ENCODE data around the gene PLGRKT. TPM values are rescaled to one million over a fixed set of nuclear protein-coding genes. Genes with fewer than 3 reads are reported as not detected.
"Not testable (repeated sequence)": the region's sequence is repeated elsewhere in the genome, so short reads cannot be mapped to it uniquely, and the experiment has no call there.

The PLGRKT gene
- total and polyA plus RNA-seq, 2 donors (not counting 1 experiment from before 2014, with no cell fraction given) = 17.3 to 21.6 TPM

DNA sequence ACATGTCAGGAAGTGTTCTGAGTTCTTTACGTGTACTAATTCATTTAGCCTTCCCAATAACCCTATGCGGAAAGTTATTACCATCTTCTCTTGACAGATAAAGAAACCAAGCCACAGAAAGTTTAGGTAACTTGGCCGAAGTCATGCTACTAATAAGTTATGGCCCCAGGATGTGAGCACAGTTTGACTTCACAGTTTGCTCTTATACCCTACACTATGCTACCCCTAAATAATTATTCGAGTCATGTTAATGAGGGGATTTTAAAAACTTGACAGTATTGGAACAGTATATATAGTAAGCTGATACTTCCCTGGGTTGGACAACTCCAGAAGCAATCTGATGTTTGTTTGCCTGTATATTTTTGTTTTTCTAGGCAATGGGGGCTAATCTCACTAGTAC lies 43.2 kb upstream of the PLGRKT start:
- DNase-seq (ENCODE audit: low read depth in 2 of 2) = no peak
- no peak overlapping the region for H2AFZ ChIP-seq (ENCODE audit: low read length)
- no peak overlapping the region for H3K27ac ChIP-seq (ENCODE audit: insufficient read depth, low read length)
- H3K9ac ChIP-seq (ENCODE audit: insufficient read depth, low read length) = no peak overlapping the region
- H3K4me2 ChIP-seq (ENCODE audit: extremely low read depth, insufficient read depth, low read length) = no peak overlapping the region
- no peak for TF ChIP-seq EZH2 (IDR thresholded peaks at IDR 0.05; ENCODE audit: low read length, missing control alignments)
- no peaks in the 10 kb centered on the region for H3K79me2 ChIP-seq (ENCODE audit: control insufficient read depth, insufficient read depth, low read length)
- no peaks in the 10 kb centered on the region for H3K36me3 ChIP-seq (ENCODE audit: control insufficient read depth, insufficient read depth, low read length)
- H3K4me3 ChIP-seq (replicated peaks in 1 of 4; ENCODE audit: control extremely low read depth in 1 of 4, insufficient read depth in 1 of 4, low read depth in 3 of 4, low read length in 4 of 4) = no peak overlapping the region
- H4K20me1 ChIP-seq (ENCODE audit: control insufficient read depth, extremely low read depth, insufficient read depth, low read length) = no peaks in the 10 kb centered on the region
- H3K9me3 ChIP-seq (ENCODE audit: control insufficient read depth, insufficient read depth, low read depth, low read length) = no peaks in the 10 kb centered on the region
- H3K4me1 ChIP-seq (ENCODE audit: control insufficient read depth, extremely low read depth, insufficient read depth, low read length) = no peaks in the 10 kb centered on the region
- no peaks in the 10 kb centered on the region for H3K27me3 ChIP-seq (ENCODE audit: control insufficient read depth, insufficient read depth, low read length)

DNA sequence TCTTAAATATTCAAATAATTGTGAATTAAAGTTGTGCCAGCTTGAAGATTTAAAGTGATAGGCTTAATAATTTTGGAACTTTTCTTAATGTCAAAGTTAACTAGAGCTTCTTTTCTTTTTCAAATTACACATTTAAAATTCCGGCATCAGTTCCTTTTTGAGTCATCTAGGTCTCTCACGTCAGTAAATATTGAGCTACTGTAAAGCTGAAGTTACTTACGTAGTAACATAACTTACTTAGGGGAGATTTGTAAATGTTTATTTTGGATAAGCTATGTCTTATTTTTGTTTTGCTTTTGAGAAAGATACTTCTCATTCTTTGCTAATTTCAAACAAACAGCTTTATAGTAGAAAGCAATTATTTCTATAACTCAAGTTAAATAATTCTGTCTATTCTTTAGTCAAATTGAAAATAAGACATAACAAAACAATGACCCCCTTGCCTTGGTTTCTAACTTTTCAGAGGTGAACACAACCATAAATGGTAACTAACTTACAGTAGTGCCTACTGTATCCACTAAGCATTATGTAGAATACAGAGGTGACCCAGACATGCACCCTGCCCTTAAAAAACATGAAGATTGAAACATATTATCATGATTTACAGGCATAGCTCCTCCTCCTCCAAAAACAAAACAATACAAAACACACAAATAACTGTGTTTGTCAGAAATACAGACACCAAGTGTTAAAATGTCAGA lies 42.4 kb upstream of the PLGRKT start:
- no peaks in the 10 kb centered on the region for H3K9me3 ChIP-seq (ENCODE audit: control insufficient read depth, insufficient read depth, low read depth, low read length)
- no peaks in the 10 kb centered on the region for H3K4me1 ChIP-seq (ENCODE audit: control insufficient read depth, extremely low read depth, insufficient read depth, low read length)
- H3K79me2 ChIP-seq (ENCODE audit: control insufficient read depth, insufficient read depth, low read length) = no peaks in the 10 kb centered on the region
- DNase-seq (ENCODE audit: low read depth in 2 of 2) = no peak
- H3K27ac ChIP-seq (ENCODE audit: insufficient read depth, low read length) = no peak overlapping the region
- no peaks in the 10 kb centered on the region for H4K20me1 ChIP-seq (ENCODE audit: control insufficient read depth, extremely low read depth, insufficient read depth, low read length)
- TF ChIP-seq EZH2 (IDR thresholded peaks at IDR 0.05; ENCODE audit: low read length, missing control alignments) = no peak
- TF ChIP-seq, protein P1, sequence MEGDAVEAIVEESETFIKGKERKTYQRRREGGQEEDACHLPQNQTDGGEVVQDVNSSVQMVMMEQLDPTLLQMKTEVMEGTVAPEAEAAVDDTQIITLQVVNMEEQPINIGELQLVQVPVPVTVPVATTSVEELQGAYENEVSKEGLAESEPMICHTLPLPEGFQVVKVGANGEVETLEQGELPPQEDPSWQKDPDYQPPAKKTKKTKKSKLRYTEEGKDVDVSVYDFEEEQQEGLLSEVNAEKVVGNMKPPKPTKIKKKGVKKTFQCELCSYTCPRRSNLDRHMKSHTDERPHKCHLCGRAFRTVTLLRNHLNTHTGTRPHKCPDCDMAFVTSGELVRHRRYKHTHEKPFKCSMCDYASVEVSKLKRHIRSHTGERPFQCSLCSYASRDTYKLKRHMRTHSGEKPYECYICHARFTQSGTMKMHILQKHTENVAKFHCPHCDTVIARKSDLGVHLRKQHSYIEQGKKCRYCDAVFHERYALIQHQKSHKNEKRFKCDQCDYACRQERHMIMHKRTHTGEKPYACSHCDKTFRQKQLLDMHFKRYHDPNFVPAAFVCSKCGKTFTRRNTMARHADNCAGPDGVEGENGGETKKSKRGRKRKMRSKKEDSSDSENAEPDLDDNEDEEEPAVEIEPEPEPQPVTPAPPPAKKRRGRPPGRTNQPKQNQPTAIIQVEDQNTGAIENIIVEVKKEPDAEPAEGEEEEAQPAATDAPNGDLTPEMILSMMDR (conservative IDR thresholded peaks at IDR 0.05 in 1 of 2, IDR thresholded peaks at IDR 0.05 in 1 of 2; ENCODE audit: low read depth in 1 of 2, low read length in 2 of 2) = no peak
- H2AFZ ChIP-seq (ENCODE audit: low read length) = no peak overlapping the region
- H3K4me3 ChIP-seq (replicated peaks in 1 of 4; ENCODE audit: control extremely low read depth in 1 of 4, insufficient read depth in 1 of 4, low read depth in 3 of 4, low read length in 4 of 4) = no peak overlapping the region
- H3K4me2 ChIP-seq (ENCODE audit: extremely low read depth, insufficient read depth, low read length) = no peak overlapping the region
- H3K27me3 ChIP-seq (ENCODE audit: control insufficient read depth, insufficient read depth, low read length) = no peaks in the 10 kb centered on the region
- no peak overlapping the region for H3K9ac ChIP-seq (ENCODE audit: insufficient read depth, low read length)
- no peaks in the 10 kb centered on the region for H3K36me3 ChIP-seq (ENCODE audit: control insufficient read depth, insufficient read depth, low read length)

DNA sequence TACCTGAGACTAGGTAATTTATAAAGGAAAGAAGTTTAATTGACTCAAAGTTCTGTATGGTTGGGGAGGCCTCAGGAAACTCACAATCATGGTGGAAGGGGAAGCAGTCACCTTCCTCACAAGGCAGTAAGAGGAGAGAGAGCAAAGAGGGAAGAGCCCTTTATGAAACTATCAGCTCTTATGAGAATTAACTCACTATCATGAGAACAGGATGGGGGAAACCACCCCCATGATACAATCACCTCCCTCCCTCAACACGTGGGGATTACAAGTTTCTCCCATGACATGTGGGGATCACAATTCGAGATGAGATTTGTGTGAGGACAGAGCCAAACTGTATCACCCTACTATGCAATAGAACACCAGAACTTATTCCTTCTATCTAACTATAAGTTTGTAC lies 40.5 kb upstream of the PLGRKT start:
- Histone ChIP-seq H3K27me3 (ENCODE audit: control insufficient read depth, insufficient read depth, low read length) (no peaks in the 10 kb centered on the region), H3K36me3 (ENCODE audit: control insufficient read depth, insufficient read depth, low read length) (no peaks in the 10 kb centered on the region)
- no peak for TF ChIP-seq EZH2 (IDR thresholded peaks at IDR 0.05; ENCODE audit: low read length, missing control alignments)
- TF ChIP-seq, protein P1 (conservative IDR thresholded peaks at IDR 0.05 in 1 of 2, IDR thresholded peaks at IDR 0.05 in 1 of 2; ENCODE audit: low read depth in 1 of 2, low read length in 2 of 2) = no peak

DNA sequence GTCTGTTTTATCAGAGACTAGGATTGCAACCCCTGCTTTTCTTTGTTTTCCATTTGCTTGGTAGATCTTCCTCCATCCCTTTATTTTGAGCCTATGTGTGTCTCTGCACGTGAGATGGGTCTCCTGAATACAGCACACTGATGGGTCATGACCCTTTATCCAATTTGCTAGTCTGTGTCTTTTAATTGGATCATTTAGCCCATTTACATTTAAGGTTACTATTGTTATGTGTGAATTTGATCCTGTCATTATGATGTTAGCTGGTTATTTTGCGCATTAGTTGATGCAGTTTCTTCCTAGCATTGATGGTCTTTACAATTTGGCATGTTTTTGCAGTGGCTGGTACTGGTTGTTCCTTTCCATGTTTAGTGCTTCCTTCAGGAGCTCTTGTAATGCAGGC lies 37.9 kb upstream of the PLGRKT start:
- not testable (repeated sequence) for H3K79me2 ChIP-seq (ENCODE audit: control insufficient read depth, insufficient read depth, low read length); H3K27ac ChIP-seq (ENCODE audit: insufficient read depth, low read length); H3K4me1 ChIP-seq (ENCODE audit: control insufficient read depth, extremely low read depth, insufficient read depth, low read length); H3K9ac ChIP-seq (ENCODE audit: insufficient read depth, low read length); DNase-seq (ENCODE audit: low read depth in 2 of 2); H3K4me2 ChIP-seq (ENCODE audit: extremely low read depth, insufficient read depth, low read length); H3K36me3 ChIP-seq (ENCODE audit: control insufficient read depth, insufficient read depth, low read length); H4K20me1 ChIP-seq (ENCODE audit: control insufficient read depth, extremely low read depth, insufficient read depth, low read length); H3K4me3 ChIP-seq (replicated peaks in 1 of 4; ENCODE audit: control extremely low read depth in 1 of 4, insufficient read depth in 1 of 4, low read depth in 3 of 4, low read length in 4 of 4); H2AFZ ChIP-seq (ENCODE audit: low read length); H3K9me3 ChIP-seq (ENCODE audit: control insufficient read depth, insufficient read depth, low read depth, low read length); H3K27me3 ChIP-seq (ENCODE audit: control insufficient read depth, insufficient read depth, low read length)

More for the DNA sequence above, 40.5 kb upstream of the PLGRKT start:
- no peak overlapping the region for H2AFZ ChIP-seq (ENCODE audit: low read length)
- no peak overlapping the region for H3K27ac ChIP-seq (ENCODE audit: insufficient read depth, low read length)
- no peaks in the 10 kb centered on the region for H3K79me2 ChIP-seq (ENCODE audit: control insufficient read depth, insufficient read depth, low read length)
- H3K9me3 ChIP-seq (ENCODE audit: control insufficient read depth, insufficient read depth, low read depth, low read length) = no peaks in the 10 kb centered on the region
- no peak overlapping the region for H3K9ac ChIP-seq (ENCODE audit: insufficient read depth, low read length)
- H3K4me1 ChIP-seq (ENCODE audit: control insufficient read depth, extremely low read depth, insufficient read depth, low read length) = no peaks in the 10 kb centered on the region
- H3K4me2 ChIP-seq (ENCODE audit: extremely low read depth, insufficient read depth, low read length) = no peak overlapping the region
- no peak for DNase-seq (ENCODE audit: low read depth in 2 of 2)
- no peak overlapping the region for H3K4me3 ChIP-seq (replicated peaks in 1 of 4; ENCODE audit: control extremely low read depth in 1 of 4, insufficient read depth in 1 of 4, low read depth in 3 of 4, low read length in 4 of 4)
- H4K20me1 ChIP-seq (ENCODE audit: control insufficient read depth, extremely low read depth, insufficient read depth, low read length) = no peaks in the 10 kb centered on the region

Measured in fibroblast of lung (primary cell).